GM21576 (cell line): ENCODE results near the gene GDF7.

Experiments
- ATAC-seq: cut with Tn5 transposase; IDR thresholded peaks from one replicate; pipeline ENCODE4 v1.9.1; 2021; ENCODE audit warnings: mild to moderate bottlenecking, moderate library complexity; ENCODE audit not compliant: unreplicated experiment

GDF7 gene

GRCh38 chr2:20660506-20661420 lies 6.2 kb upstream of the GDF7 start:
- no peak for ATAC-seq

GRCh38 chr2:20661421-20662307 lies 5.3 kb upstream of the GDF7 start:
- peak; percentile 53 for ATAC-seq

GRCh38 chr2:20662308-20662937 lies 4.5 kb upstream of the GDF7 start:
- no peak for ATAC-seq

- ATAC-seq: no peak
Observed at GRCh38 chr2:20663196-20664070, 3.5 kb upstream of the GDF7 start.

- no peak for ATAC-seq
Observed at GRCh38 chr2:20664071-20664390, 2.9 kb upstream of the GDF7 start.

GRCh38 chr2:20664431-20665242 lies 2.3 kb upstream of the GDF7 start:
- ATAC-seq: no peak

- no peak for ATAC-seq
Observed at GRCh38 chr2:20665243-20666004, 1.5 kb upstream of the GDF7 start.

- peak; percentile 3 for ATAC-seq
Observed at GRCh38 chr2:20666005-20666303, 990 bp upstream of the GDF7 start.

- ATAC-seq: peak; percentile 35
Observed at GRCh38 chr2:20667151-20667530, 197 bp downstream of the GDF7 start.

GRCh38 chr2:20667531-20668401 lies 822 bp downstream of the GDF7 start:
- ATAC-seq: peak; percentile 16

- no peak for ATAC-seq
Observed at GRCh38 chr2:20668451-20668850, 1.5 kb downstream of the GDF7 start.

- no peak for ATAC-seq
Observed at GRCh38 chr2:20668871-20669475, 2.0 kb downstream of the GDF7 start.

GRCh38 chr2:20669562-20670314 lies 2.8 kb downstream of the GDF7 start:
- ATAC-seq: no peak

- ATAC-seq: no peak
Observed at GRCh38 chr2:20670315-20671035, 3.5 kb downstream of the GDF7 start.

- ATAC-seq: no peak
Observed at GRCh38 chr2:20671036-20671735, 4.2 kb downstream of the GDF7 start.

GRCh38 chr2:20671736-20672080 lies 4.8 kb downstream of the GDF7 start:
- no peak for ATAC-seq
